Activated effector memory CD4-positive, alpha-beta T cell treated with Interleukin-2 at 50 U/mL for 16 hours (primary cell): ENCODE results near the gene CCT6A.
"Not testable (repeated sequence)": the region's sequence is repeated elsewhere in the genome, so short reads cannot be mapped to it uniquely, and the experiment has no call there.

ENCODE experiments used
- DNase-seq: peaks from one replicate; pipeline ENCODE4 v3.0.0-alpha.2; 2020

CCT6A gene

DNA sequence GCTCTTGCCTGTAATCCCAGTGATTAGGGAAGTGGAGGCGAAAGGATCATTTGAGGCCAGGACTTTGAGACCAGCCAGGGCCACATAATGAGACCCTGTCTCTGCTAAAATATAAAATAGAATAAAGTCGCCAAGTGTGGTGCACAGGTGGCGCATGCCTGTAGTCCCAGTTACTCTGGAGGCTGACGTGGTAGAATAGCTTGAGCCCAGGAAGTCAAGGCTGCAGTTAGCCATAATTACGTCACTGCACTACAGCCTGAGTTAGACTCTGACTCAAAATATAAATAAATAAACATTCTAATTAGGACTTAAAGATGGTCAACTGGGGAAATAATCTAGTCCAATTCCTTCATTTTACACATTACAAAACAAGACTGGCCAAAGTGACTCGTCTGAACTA, 53.9 kb downstream of the CCT6A start:
- DNase-seq: no peak

DNA sequence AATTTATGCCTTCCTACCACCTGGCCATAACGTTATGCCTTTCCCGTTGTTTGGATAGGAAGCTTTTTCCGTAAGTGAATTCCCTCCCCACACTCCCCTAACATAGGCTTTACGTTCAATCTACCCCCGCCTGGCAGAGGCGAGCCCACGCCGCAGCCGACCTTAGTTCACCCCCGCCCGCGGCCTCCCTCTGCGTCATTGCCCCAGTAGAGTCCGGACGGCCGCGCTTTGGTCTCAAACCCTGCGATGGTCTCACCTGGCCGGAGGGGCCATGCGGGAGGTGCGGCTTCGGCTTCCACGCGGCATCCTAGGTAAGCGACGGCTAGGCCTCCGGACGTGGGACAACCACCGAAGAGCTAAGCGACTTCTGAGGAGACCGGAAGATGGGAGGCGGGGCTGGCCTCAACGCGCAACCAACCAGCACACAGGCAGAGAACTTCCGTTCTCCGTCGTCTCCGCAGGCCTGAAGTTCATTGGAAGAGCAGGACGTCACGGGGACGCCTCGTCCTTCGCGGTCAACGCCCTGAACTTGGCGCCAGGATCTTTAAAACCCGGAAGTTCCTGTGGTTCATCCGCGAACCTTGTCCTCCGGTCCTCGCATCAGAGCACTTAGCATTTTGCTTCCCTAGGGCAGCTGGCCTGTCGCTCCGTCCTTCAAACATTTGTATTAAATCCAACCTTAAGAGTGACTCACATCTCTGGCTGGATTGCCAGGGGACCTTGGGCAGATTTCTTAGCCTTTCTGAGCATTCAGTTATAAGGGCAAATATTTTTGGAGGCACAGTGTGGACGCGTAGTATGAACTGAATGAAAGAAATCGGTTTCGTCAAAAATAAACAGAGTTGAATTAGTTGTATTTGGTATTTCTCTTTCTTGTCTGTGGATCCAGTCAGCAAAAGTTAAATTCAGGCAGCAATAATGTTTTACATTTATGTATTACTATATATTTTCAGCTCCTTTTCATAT, 54.8 kb downstream of the CCT6A start, which contains the start of gene CHCHD2:
CHCHD2 (minus strand) TSS at position 369 of the 966 bp plus-strand sequence; CDS start at position 306, 63 bp downstream.
- DNase-seq: peak; percentile 91

DNA sequence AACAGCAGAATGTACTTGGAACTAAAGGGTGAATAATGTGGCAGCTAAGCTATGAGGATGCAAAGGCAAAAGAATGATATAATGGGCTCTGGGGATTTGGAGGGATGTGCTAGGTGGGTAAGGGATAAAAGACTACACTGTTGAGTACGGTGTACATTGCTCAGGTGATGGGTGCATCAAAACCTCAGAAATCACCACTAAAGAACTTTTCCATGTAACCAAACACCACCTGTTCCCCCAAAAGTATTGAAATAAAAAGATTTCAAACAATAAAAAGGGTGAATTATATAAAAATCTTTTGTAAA, 56.3 kb downstream of the CCT6A start:
- DNase-seq: no peak

DNA sequence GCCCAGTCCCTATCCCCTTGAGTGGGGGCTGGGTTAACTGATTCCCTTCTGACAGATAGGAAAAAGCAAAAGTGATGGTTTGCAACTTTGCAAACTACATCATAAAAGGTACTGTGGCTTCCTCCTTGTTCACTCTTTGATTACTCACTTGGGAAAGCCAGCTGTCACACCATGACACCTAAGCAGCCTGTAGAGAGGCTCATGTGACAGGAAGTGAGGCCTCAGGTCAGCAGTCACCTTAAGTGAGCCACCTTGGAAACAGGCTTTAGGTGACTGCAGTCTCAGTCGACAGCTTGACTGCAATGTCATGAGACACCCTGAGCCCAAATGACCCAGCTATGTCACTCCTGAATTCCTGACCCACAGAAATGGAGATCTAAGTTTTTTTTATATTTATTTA, 59.0 kb downstream of the CCT6A start:
- DNase-seq: no peak

DNA sequence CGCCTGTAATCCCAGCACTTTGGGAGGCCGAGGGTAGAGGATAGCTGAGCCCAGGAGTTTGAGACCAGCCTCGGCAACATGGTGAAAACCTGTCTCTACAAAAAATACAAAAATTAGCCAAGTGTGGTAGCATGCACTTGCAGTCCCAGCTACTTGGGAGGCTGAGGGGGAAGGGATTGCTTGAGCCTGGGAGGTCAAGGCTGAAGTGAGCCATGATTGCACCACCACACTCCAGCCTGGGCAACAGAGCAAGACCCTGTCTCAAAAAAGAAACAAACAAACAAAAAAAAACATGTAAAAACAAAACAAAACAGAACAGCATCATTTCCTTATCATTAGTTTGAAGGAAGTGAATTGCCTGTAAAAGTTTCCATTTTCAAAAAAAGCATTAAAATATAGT, 60.7 kb downstream of the CCT6A start:
- not testable (repeated sequence) for DNase-seq
